HG03108 (cell line): ENCODE data around the gene CASZ1.

Source experiments
- ATAC-seq: cut with Tn5 transposase; IDR thresholded peaks from one replicate; pipeline ENCODE4 v1.9.1; 2021; ENCODE audit warnings: moderate library complexity; ENCODE audit not compliant: unreplicated experiment

The CASZ1 gene

DNA sequence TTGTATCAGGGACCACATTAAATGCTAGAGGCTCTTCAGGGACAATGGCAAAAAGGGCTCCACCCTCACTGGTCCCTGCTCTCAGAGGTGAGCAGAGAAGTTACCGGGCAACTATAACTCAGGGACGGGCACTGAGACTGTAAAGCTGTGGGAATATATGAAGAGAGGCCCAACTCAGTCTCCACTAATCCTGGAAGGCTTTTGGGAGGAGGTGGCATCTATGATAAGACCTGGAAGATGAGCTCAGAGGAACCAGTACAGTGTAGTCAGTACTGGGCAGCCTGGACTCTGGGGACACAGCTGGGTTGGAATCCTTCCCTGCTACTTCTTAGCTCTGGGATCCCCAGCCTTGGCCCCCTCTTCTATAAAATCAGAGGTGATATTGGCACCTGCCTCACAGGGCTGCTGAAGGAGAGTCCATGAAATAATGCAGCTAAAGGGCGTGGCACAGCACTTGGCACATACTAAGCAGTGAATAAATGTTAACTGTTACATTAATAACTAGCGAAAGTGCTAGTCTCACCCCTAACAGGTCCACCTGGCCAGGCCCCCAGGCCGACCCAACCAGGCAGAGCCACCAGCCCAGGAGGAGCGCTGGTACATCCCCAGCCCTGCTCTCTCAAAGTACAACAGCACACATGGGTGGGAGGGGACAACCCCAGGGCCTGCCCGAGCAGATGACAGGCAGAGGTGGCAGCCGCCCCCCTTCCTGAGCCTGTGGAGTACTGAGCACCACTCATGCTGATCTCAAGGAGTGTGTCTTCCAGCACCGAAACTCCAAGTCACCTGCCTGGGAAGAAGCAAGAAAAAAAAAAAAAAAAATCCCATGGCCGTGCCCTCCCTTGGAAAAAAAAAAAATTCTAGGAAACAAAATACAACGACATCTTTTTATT, 62.7 kb downstream of the CASZ1 start:
- ATAC-seq = peak; percentile 66

DNA sequence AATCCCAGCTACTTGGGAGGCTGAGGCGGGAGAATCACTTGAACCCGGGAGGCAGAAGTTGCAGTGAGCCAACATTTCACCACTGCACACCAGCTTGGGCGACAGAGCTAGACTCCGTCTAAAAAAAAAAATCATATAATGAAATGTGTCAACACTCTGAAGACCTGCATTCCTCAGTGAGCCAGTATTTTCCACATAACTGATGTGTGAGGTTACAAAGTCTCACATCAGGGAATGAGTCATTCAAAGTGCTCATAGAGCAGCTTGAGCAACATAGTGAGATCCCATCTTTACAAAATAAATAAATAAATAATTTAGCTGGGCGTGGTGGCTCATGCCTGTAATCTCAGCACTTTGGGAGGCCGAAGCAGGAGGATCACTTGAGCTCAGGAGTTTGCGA, 65.5 kb downstream of the CASZ1 start:
- no peak for ATAC-seq

DNA sequence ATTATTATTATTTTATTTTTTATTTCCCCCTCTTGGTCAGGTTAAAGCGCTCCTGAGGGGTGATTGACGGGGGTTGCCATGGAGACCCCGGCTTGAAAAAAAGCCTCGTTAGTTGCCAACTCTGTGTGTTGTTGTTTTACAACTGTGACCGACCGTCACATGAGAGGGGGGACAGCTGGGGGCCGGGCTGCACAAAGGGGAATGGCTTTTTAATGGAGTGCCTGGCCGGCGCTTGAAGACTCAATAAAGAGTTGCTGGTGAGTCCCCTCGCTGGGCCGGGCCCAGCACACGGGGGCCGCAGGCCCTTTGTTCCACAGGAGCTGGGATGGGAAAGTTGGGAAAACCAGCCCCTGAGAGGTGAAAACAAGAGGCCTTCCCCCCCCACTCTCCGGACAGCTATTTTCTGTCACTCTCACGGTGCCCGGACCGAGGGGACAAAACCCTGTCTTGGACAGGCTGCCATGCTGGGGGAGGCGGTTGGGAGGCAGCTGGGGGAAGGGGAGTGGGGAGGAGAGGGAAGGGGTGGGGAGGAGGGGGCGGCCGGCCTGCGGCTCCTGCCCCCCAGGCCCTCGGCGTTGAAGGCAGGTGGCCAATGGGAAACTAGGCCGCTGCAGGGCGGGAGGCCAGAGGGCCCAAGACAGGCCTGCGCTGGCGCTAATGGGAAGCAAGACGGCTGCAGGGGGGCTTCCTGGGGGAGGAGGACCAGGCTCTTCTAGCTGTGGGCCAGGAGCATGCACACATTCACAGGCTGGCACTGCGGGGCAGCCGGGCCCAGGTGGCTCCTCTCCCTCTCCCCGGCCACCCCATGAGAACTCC, 67.6 kb downstream of the CASZ1 start:
- ATAC-seq = no peak

DNA sequence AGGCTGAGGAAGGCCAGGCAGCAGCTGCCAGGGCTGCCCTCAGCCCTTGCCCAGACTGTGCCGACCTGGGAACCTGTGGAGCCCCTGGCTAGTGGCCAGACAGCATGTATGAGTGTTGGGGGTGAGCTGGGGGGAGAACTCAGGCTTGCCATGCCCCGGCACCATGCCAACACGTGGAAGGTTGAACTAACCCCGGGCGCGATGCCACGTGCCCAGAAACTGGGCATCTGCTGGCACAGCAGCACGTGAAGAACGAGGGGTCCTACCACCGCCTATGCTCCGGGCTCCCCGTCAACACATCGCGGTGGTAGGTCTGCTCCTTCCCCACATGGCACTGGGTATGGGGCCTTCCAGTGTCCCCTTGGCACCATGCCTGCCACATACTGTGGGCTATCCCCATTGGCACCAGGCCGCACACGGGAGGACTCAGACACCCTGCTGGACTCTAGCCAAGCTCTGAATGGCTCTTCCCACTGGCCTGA, 68.7 kb downstream of the CASZ1 start:
- ATAC-seq = no peak

GRCh38 chr1:10726355-10726754, 70.1 kb downstream of the CASZ1 start:
- ATAC-seq = no peak

GRCh38 chr1:10724948-10725847, 71.2 kb downstream of the CASZ1 start:
- no peak for ATAC-seq

DNA sequence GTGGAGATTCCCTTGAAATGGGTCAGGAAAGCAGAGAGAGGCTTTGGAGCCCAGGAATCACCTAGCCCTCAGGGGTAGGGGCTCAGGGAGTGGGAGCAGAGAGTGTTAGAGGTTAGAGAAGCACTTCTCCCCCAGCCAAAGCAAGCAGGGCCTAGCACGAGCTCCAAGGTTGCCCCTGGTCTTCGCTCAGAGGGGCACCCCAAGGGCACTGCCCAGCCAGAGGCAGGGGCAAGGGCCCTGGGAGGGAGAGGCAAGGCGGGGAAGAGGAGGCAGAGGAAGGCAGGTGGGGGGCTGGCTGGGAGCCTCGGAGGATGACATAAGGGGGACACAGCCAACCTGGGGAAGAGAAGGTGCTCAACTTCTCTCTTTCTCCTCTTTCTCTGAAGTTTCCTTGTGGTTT, 71.9 kb downstream of the CASZ1 start:
- no peak for ATAC-seq

- no peak for ATAC-seq
These were observed 72.4 kb downstream of the CASZ1 start for GRCh38 chr1:10724052-10724494.

GRCh38 chr1:10723317-10723716, 73.1 kb downstream of the CASZ1 start:
- ATAC-seq = no peak

- no peak for ATAC-seq
These were observed 73.6 kb downstream of the CASZ1 start for GRCh38 chr1:10722803-10723202.

DNA sequence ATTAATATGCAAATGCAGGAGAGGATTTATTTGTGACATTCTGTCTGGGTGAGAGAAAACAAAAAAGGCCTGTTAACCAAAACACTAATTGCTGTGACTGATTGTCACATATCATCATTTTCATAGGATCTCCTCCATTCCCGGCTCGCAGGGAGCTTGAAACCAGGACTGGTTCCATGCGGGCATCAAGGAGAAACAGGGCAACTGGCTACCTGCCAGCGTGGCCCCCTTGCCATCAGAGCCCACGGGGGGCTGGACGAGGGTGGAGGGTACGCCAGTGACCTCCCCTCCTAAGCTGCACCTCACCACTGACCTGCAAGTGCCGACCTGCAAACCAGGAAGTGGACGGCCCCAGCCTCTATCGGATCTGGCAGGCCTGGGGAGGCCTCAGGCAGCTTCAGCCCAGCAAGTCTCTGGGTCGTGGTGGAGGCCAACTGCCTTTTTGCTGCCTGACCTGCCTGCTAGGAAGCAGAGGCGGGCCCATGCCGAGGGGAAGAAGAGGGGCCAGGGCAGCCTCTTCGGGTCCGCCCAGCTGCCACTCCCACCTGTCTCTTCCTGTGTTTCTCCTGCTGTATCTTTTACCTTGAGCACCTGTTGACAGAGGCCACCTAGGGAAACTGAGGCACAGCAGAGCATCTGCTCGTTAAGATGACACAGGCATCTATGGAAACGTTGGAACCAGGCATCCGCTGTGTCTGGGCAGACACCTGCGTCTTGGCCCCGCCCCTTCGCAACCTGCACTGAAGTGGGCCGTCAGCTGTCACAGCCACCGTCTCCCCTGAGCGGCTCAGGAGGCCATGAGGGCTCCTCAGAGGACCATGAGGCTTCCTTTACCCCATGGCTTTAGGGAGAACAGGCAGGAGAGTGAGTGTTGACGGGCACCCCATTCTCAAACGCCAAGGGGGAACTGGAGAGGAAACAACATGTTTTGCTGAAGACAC, 74.8 kb downstream of the CASZ1 start:
- no peak for ATAC-seq

GRCh38 chr1:10720635-10721034, 75.8 kb downstream of the CASZ1 start:
- ATAC-seq = no peak

DNA sequence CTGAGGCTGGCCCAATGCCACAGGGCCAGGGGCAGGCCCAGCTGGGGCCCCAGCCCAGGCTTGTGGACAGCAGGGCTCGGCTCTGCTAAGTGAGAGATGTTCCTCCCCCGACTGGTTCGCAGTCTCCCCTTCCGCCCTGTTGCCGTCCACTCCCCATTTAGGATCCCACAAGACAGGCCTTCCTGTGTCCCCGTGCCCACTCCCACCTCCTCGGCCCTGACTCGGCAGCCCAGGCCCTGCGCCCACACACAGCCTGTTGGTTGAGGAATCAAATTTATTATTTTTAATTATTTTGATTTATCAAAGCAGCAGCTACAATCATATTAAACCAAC, 78.4 kb downstream of the CASZ1 start:
- ATAC-seq = no peak

GRCh38 chr1:10717296-10718082, 79.0 kb downstream of the CASZ1 start:
- ATAC-seq = no peak

- ATAC-seq = no peak
These were observed 79.6 kb downstream of the CASZ1 start for GRCh38 chr1:10716840-10717239.

- ATAC-seq = no peak
These were observed 81.9 kb downstream of the CASZ1 start for GRCh38 chr1:10714337-10715114.

- no peak for ATAC-seq
These were observed 82.8 kb downstream of the CASZ1 start for GRCh38 chr1:10713614-10714013.
